DOHH2 (cell line): ENCODE results near the gene CNST.

Experiments
- H3F3A ChIP-seq: fragments of 200-600 bp; sonication (generic), shearing (Covaris generic); 2 replicates; pipeline ENCODE4 v1.6.0; 2016; ENCODE audit warnings: antibody characterized with exemption, mild to moderate bottlenecking; ENCODE audit not compliant: control insufficient read depth, insufficient read depth
- H3K27ac ChIP-seq: fragments of 200-600 bp; sonication (generic); 2 replicates; pipeline ENCODE4 v1.5.1; 2014; ENCODE audit warnings: low read depth, mild to moderate bottlenecking, low read length, moderate library complexity
- H3K27me3 ChIP-seq: fragments of 200-600 bp; sonication (generic); 2 replicates; pipeline ENCODE4 v1.6.1; 2014; ENCODE audit warnings: mild to moderate bottlenecking, low read length, mixed read lengths; ENCODE audit not compliant: control insufficient read depth
- H3K36me3 ChIP-seq: fragments of 200-600 bp; sonication (generic); 2 replicates; pipeline ENCODE4 v1.6.1; 2014; ENCODE audit warnings: mild to moderate bottlenecking, low read length, moderate library complexity, mixed read lengths; ENCODE audit not compliant: control insufficient read depth
- H3K4me1 ChIP-seq: fragments of 200-600 bp; sonication (generic); 2 replicates; pipeline ENCODE4 v1.6.1; 2014; ENCODE audit warnings: mild to moderate bottlenecking, low read length, mixed read lengths; ENCODE audit not compliant: control insufficient read depth
- H3K4me2 ChIP-seq: fragments of 200-600 bp; sonication (generic); 2 replicates; pipeline ENCODE4 v1.6.0; 2014; ENCODE audit warnings: mild to moderate bottlenecking, low read length, moderate library complexity
- H3K4me3 ChIP-seq: fragments of 200-600 bp; sonication (generic); 2 replicates; pipeline ENCODE4 v1.5.1; 2014; ENCODE audit warnings: mild to moderate bottlenecking, low read length, mixed read lengths
- H3K79me2 ChIP-seq: fragments of 200-600 bp; sonication (generic); 2 replicates; pipeline ENCODE4 v1.6.1; 2014; ENCODE audit warnings: mild to moderate bottlenecking, low read length, mixed read lengths; ENCODE audit not compliant: control insufficient read depth
- H3K9me2 ChIP-seq: fragments of 200-600 bp; sonication (generic); replicated peaks from 2 replicates; pipeline ENCODE4 v1.6.1; 2014; ENCODE audit warnings: mild to moderate bottlenecking, low read length, mixed read lengths; ENCODE audit not compliant: control insufficient read depth
- H3K9me3 ChIP-seq: fragments of 200-600 bp; sonication (generic); 2 replicates; pipeline ENCODE4 v1.6.1; 2014; ENCODE audit warnings: antibody characterized with exemption, low read length, mixed read lengths; ENCODE audit not compliant: control insufficient read depth, insufficient read depth
- H4K20me1 ChIP-seq: fragments of 200-600 bp; sonication (generic); 2 replicates; pipeline ENCODE4 v1.6.0; 2014; ENCODE audit warnings: low read depth, mild to moderate bottlenecking, antibody characterized with exemption, low read length, moderate library complexity; ENCODE audit not compliant: control insufficient read depth, insufficient read depth
- EZH2phosphoT487 ChIP-seq: fragments of 200-600 bp; sonication (generic); IDR thresholded peaks from 2 replicates; pipeline ENCODE4 v1.6.1; 2017; ENCODE audit warnings: borderline replicate concordance, mild to moderate bottlenecking, antibody characterized with exemption, low read length, moderate library complexity, mixed read lengths
- TF ChIP-seq, protein P1 (sequence below): fragments of 200-600 bp; sonication (generic); IDR thresholded peaks from one replicate; pipeline ENCODE4 v1.5.1; 2014; ENCODE audit warnings: antibody characterized with exemption, mild to moderate bottlenecking, low read depth, low read length; ENCODE audit not compliant: poor library complexity, severe bottlenecking

The CNST gene

DNA sequence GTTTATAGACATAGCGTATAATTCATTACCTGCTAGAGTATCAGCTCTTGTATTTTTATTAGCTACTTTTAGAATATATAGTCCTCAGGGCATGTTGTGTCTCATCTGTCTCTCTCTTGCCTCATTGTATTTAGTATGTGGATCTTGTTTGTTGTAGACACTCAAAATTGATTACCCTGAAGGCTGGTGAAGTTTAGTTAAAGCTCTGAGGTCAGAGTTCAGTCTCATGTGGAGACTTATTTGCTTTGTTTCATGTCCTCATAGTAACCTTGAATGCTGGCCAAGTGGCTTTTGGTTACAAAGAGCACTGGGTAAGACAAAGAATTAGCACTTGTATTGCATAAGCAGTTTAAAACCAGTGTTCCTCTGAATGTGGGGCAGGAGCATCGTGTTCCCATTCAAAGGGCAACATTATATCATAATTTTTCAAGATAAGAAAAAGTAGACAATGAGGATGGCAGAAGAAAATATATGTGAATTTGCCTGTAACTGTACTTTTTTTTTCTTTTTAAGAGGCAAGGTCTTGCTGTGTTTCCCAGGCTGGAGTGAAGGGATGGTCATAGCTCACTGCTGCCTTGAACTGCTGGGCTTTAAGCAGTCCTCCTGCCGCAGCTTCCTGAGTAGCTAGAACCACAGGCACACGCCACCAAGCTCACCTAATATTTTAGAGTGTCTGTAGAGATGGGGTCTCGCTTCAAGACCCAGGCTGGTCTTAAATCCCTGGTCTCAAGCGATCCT lies 17.4 kb downstream of the CNST start:
- H3K4me1 ChIP-seq: peaks cover 28% of the 10 kb centered on the region
- peaks cover 27% of the 10 kb centered on the region for H3F3A ChIP-seq
- no peaks in the 10 kb centered on the region for H3K9me2 ChIP-seq
- H3K4me2 ChIP-seq: no peak overlapping the region
- H3K27ac ChIP-seq: no peak overlapping the region
- peaks cover 32% of the 10 kb centered on the region; the same call in 1 of the 2 replicates for H4K20me1 ChIP-seq
- H3K9me3 ChIP-seq: no peaks in the 10 kb centered on the region
- H3K27me3 ChIP-seq: no peaks in the 10 kb centered on the region
- H3K79me2 ChIP-seq: peaks cover 89% of the 10 kb centered on the region
- H3K36me3 ChIP-seq: peaks cover 51% of the 10 kb centered on the region
- no peak for TF ChIP-seq EZH2phosphoT487
- TF ChIP-seq, protein P1, sequence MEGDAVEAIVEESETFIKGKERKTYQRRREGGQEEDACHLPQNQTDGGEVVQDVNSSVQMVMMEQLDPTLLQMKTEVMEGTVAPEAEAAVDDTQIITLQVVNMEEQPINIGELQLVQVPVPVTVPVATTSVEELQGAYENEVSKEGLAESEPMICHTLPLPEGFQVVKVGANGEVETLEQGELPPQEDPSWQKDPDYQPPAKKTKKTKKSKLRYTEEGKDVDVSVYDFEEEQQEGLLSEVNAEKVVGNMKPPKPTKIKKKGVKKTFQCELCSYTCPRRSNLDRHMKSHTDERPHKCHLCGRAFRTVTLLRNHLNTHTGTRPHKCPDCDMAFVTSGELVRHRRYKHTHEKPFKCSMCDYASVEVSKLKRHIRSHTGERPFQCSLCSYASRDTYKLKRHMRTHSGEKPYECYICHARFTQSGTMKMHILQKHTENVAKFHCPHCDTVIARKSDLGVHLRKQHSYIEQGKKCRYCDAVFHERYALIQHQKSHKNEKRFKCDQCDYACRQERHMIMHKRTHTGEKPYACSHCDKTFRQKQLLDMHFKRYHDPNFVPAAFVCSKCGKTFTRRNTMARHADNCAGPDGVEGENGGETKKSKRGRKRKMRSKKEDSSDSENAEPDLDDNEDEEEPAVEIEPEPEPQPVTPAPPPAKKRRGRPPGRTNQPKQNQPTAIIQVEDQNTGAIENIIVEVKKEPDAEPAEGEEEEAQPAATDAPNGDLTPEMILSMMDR: no peak
- no peak overlapping the region for H3K4me3 ChIP-seq

DNA sequence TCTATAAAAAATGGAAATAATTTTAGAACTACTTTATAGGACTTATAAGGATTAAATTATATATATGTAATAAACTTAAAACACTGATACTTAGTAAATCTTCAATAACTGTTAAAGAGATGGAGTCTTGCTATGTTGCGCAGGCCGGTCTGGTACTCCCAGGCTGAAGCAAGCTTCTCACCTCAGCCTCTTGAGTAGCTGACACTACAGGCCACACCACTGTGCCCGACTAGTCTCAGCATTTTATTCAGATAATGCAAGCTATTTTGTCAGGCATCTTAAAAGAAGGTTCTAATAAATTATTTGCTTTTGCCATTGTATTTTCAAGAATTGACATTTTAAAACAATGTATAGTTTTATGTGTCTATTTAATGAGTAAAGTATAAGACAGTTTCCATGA lies 20.8 kb downstream of the CNST start:
- Histone ChIP-seq H3F3A (peaks cover 8% of the 10 kb centered on the region), H3K9me3 (no peaks in the 10 kb centered on the region), H3K4me3 (no peak overlapping the region), H3K27ac (no peak overlapping the region), H3K9me2 (no peaks in the 10 kb centered on the region), H3K36me3 (peaks cover 55% of the 10 kb centered on the region), H4K20me1 (peaks cover 18% of the 10 kb centered on the region; the same call in 1 of the 2 replicates), H3K79me2 (peaks cover 84% of the 10 kb centered on the region), H3K4me2 (no peak overlapping the region), H3K4me1 (no peaks in the 10 kb centered on the region), H3K27me3 (no peaks in the 10 kb centered on the region)
- TF ChIP-seq, protein P1: no peak
- TF ChIP-seq EZH2phosphoT487: no peak

DNA sequence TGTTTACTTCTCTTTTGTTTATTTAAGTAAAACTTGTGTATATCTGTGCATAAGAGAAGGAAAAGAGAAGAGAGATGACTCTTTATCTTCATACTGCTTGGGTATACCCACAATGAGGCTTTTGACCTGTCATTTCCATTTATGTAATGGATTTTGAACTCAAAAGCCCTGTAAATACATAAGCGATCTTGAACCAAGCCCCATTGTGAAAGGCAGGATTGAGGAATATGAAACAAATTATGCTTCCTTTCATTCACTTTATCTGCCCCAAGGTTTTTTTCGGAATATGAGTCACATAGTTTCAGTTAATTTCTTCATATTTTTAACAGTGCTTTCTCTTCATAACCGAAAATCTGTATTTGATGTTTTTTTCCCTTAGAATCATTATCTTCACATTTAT lies 21.4 kb downstream of the CNST start:
- H4K20me1 ChIP-seq: peaks cover 15% of the 10 kb centered on the region; the same call in 1 of the 2 replicates
- H3K36me3 ChIP-seq: peaks cover 55% of the 10 kb centered on the region
- H3K27ac ChIP-seq: no peak overlapping the region
- no peak overlapping the region for H3K4me3 ChIP-seq
- no peaks in the 10 kb centered on the region for H3K9me3 ChIP-seq
- TF ChIP-seq, protein P1: no peak
- TF ChIP-seq EZH2phosphoT487: no peak
- no peaks in the 10 kb centered on the region for H3K27me3 ChIP-seq
- peaks cover 84% of the 10 kb centered on the region for H3K79me2 ChIP-seq
- H3K4me1 ChIP-seq: no peaks in the 10 kb centered on the region
- no peak overlapping the region for H3K4me2 ChIP-seq
- no peaks in the 10 kb centered on the region for H3K9me2 ChIP-seq
- H3F3A ChIP-seq: peaks cover 8% of the 10 kb centered on the region
